Measurements from ENCODE around the gene PRR23E. TPM values are rescaled to one million over a fixed set of nuclear protein-coding genes. Genes with fewer than 3 reads are reported as not detected.

Gene PRR23E
- total and polyA plus RNA-seq, 4 donors = not detected

GRCh38 chr3:127172211-127172610 is 20.7 kb upstream of the PRR23E start:
- no peaks in the 10 kb centered on the region for H3K9me3 ChIP-seq (ENCODE audit: control insufficient read depth, insufficient read depth, low read length)
- peaks cover 2% of the 10 kb centered on the region for H3K27me3 ChIP-seq (ENCODE audit: control insufficient read depth, insufficient read depth, low read length)
- no peaks in the 10 kb centered on the region for H3K36me3 ChIP-seq (ENCODE audit: control insufficient read depth, insufficient read depth, low read length)
- no peak overlapping the region for H3K4me3 ChIP-seq (ENCODE audit: low read depth, low read length)
- no peak for DNase-seq (ENCODE audit: low read depth in 4 of 6, low spot score in 6 of 6)
- H3K4me1 ChIP-seq (ENCODE audit: control insufficient read depth, insufficient read depth, low read length) = peaks cover 47% of the 10 kb centered on the region
- 63% methylated on average over 2 of the region's 5 CpGs for WGBS (ENCODE audit: insufficient coverage)
- H3K27ac ChIP-seq (ENCODE audit: low read depth, low read length) = no peak overlapping the region

GRCh38 chr3:127172781-127173515 is 20.0 kb upstream of the PRR23E start:
- no peak overlapping the region for H3K4me3 ChIP-seq (ENCODE audit: low read depth, low read length)
- H3K4me1 ChIP-seq (ENCODE audit: control insufficient read depth, insufficient read depth, low read length) = peaks cover 47% of the 10 kb centered on the region
- whole genome bisulfite sequencing (ENCODE audit: insufficient coverage) = 25% methylated on average over 21 of the region's 22 CpGs
- H3K9me3 ChIP-seq (ENCODE audit: control insufficient read depth, insufficient read depth, low read length) = no peaks in the 10 kb centered on the region
- peak in 3 of 6 donors; percentile 39 to 89 (median 40) for DNase-seq (ENCODE audit: low read depth in 4 of 6, low spot score in 6 of 6)
- H3K36me3 ChIP-seq (ENCODE audit: control insufficient read depth, insufficient read depth, low read length) = no peaks in the 10 kb centered on the region
- H3K27ac ChIP-seq (ENCODE audit: low read depth, low read length) = no peak overlapping the region
- H3K27me3 ChIP-seq (ENCODE audit: control insufficient read depth, insufficient read depth, low read length) = peaks cover 2% of the 10 kb centered on the region

- Histone ChIP-seq H3K4me3 (ENCODE audit: low read depth, low read length) (no peak overlapping the region), H3K36me3 (ENCODE audit: control insufficient read depth, insufficient read depth, low read length) (no peaks in the 10 kb centered on the region), H3K4me1 (ENCODE audit: control insufficient read depth, insufficient read depth, low read length) (peaks cover 43% of the 10 kb centered on the region), H3K9me3 (ENCODE audit: control insufficient read depth, insufficient read depth, low read length) (no peaks in the 10 kb centered on the region), H3K27ac (ENCODE audit: low read depth, low read length) (no peak overlapping the region), H3K27me3 (ENCODE audit: control insufficient read depth, insufficient read depth, low read length) (peaks cover 2% of the 10 kb centered on the region)
- WGBS (ENCODE audit: insufficient coverage) = 72% methylated on average over 4 of the region's 5 CpGs
- no peak for DNase-seq (ENCODE audit: low read depth in 4 of 6, low spot score in 6 of 6)
These were observed 19.3 kb upstream of the PRR23E start for GRCh38 chr3:127173516-127174166.

- Histone ChIP-seq H3K4me1 (ENCODE audit: control insufficient read depth, insufficient read depth, low read length) (peaks cover 40% of the 10 kb centered on the region), H3K9me3 (ENCODE audit: control insufficient read depth, insufficient read depth, low read length) (no peaks in the 10 kb centered on the region), H3K27me3 (ENCODE audit: control insufficient read depth, insufficient read depth, low read length) (peaks cover 2% of the 10 kb centered on the region), H3K4me3 (ENCODE audit: low read depth, low read length) (no peak overlapping the region), H3K36me3 (ENCODE audit: control insufficient read depth, insufficient read depth, low read length) (no peaks in the 10 kb centered on the region), H3K27ac (ENCODE audit: low read depth, low read length) (no peak overlapping the region)
- WGBS (ENCODE audit: insufficient coverage) = 80% methylated on average over 2 of the region's 4 CpGs
- no peak for DNase-seq (ENCODE audit: low read depth in 4 of 6, low spot score in 6 of 6)
These were observed 18.6 kb upstream of the PRR23E start for GRCh38 chr3:127174284-127174683.

GRCh38 chr3:127174715-127175140 is 18.2 kb upstream of the PRR23E start:
- Histone ChIP-seq H3K27ac (ENCODE audit: low read depth, low read length) (no peak overlapping the region), H3K9me3 (ENCODE audit: control insufficient read depth, insufficient read depth, low read length) (no peaks in the 10 kb centered on the region), H3K4me3 (ENCODE audit: low read depth, low read length) (no peak overlapping the region), H3K36me3 (ENCODE audit: control insufficient read depth, insufficient read depth, low read length) (no peaks in the 10 kb centered on the region), H3K4me1 (ENCODE audit: control insufficient read depth, insufficient read depth, low read length) (peaks cover 36% of the 10 kb centered on the region), H3K27me3 (ENCODE audit: control insufficient read depth, insufficient read depth, low read length) (peaks cover 2% of the 10 kb centered on the region)
- WGBS (ENCODE audit: insufficient coverage) = 94% methylated on average over 2 of the region's 2 CpGs
- DNase-seq (ENCODE audit: low read depth in 4 of 6, low spot score in 6 of 6) = no peak

- Histone ChIP-seq H3K36me3 (ENCODE audit: control insufficient read depth, insufficient read depth, low read length) (no peaks in the 10 kb centered on the region), H3K4me1 (ENCODE audit: control insufficient read depth, insufficient read depth, low read length) (peaks cover 36% of the 10 kb centered on the region), H3K27ac (ENCODE audit: low read depth, low read length) (no peak overlapping the region), H3K4me3 (ENCODE audit: low read depth, low read length) (no peak overlapping the region), H3K27me3 (ENCODE audit: control insufficient read depth, insufficient read depth, low read length) (peaks cover 2% of the 10 kb centered on the region), H3K9me3 (ENCODE audit: control insufficient read depth, insufficient read depth, low read length) (no peaks in the 10 kb centered on the region)
- 66% methylated on average over 11 of the region's 11 CpGs for WGBS (ENCODE audit: insufficient coverage)
- DNase-seq (ENCODE audit: low read depth in 4 of 6, low spot score in 6 of 6) = peak in 2 of 6 donors; percentile 50 to 74
These were observed 17.7 kb upstream of the PRR23E start for GRCh38 chr3:127175272-127175671.

- Histone ChIP-seq H3K4me1 (ENCODE audit: control insufficient read depth, insufficient read depth, low read length) (peaks cover 16% of the 10 kb centered on the region), H3K27me3 (ENCODE audit: control insufficient read depth, insufficient read depth, low read length) (no peaks in the 10 kb centered on the region), H3K27ac (ENCODE audit: low read depth, low read length) (no peak overlapping the region), H3K36me3 (ENCODE audit: control insufficient read depth, insufficient read depth, low read length) (no peaks in the 10 kb centered on the region), H3K9me3 (ENCODE audit: control insufficient read depth, insufficient read depth, low read length) (no peaks in the 10 kb centered on the region), H3K4me3 (ENCODE audit: low read depth, low read length) (no peak overlapping the region)
- DNase-seq (ENCODE audit: low read depth in 4 of 6, low spot score in 6 of 6) = no peak
- WGBS (ENCODE audit: insufficient coverage) = 71% methylated on average over 1 of the region's 1 CpG
These were observed 15.7 kb upstream of the PRR23E start for GRCh38 chr3:127177226-127177625.

- Histone ChIP-seq H3K36me3 (ENCODE audit: control insufficient read depth, insufficient read depth, low read length) (no peaks in the 10 kb centered on the region), H3K27ac (ENCODE audit: low read depth, low read length) (no peak overlapping the region), H3K9me3 (ENCODE audit: control insufficient read depth, insufficient read depth, low read length) (no peaks in the 10 kb centered on the region), H3K4me3 (ENCODE audit: low read depth, low read length) (no peak overlapping the region), H3K27me3 (ENCODE audit: control insufficient read depth, insufficient read depth, low read length) (no peaks in the 10 kb centered on the region), H3K4me1 (ENCODE audit: control insufficient read depth, insufficient read depth, low read length) (no peaks in the 10 kb centered on the region)
- no peak for DNase-seq (ENCODE audit: low read depth in 4 of 6, low spot score in 6 of 6)
- WGBS (ENCODE audit: insufficient coverage) = 83% methylated on average over 6 of the region's 6 CpGs
These were observed 12.1 kb upstream of the PRR23E start for GRCh38 chr3:127180859-127181258.

GRCh38 chr3:127182431-127182830 is 10.5 kb upstream of the PRR23E start:
- whole genome bisulfite sequencing (ENCODE audit: insufficient coverage) = 48% methylated on average over 7 of the region's 7 CpGs
- no peak for DNase-seq (ENCODE audit: low read depth in 4 of 6, low spot score in 6 of 6)
- Histone ChIP-seq H3K9me3 (ENCODE audit: control insufficient read depth, insufficient read depth, low read length) (no peaks in the 10 kb centered on the region), H3K4me3 (ENCODE audit: low read depth, low read length) (no peak overlapping the region), H3K4me1 (ENCODE audit: control insufficient read depth, insufficient read depth, low read length) (no peaks in the 10 kb centered on the region), H3K36me3 (ENCODE audit: control insufficient read depth, insufficient read depth, low read length) (no peaks in the 10 kb centered on the region), H3K27me3 (ENCODE audit: control insufficient read depth, insufficient read depth, low read length) (no peaks in the 10 kb centered on the region), H3K27ac (ENCODE audit: low read depth, low read length) (no peak overlapping the region)
